SJSA1 (cell line): ENCODE measurements around the gene UQCRQ. TPM values are rescaled to one million over a fixed set of nuclear protein-coding genes. Genes with fewer than 3 reads are reported as not detected.

ENCODE experiments used
- DNase-seq, 2 experiments: peaks; one replicate each; pipeline ENCODE4 v3.0.0-alpha.2; 2015 to 2020; ENCODE audit warnings: low spot score in 2 of 2, low read depth in 1 of 2
- H3K27ac ChIP-seq: fragments of 250-450 bp; sonication (Bioruptor Pico); 2 replicates; pipeline ENCODE4 v1.5.1; 2020; ENCODE audit warnings: mild to moderate bottlenecking, moderate library complexity
- H3K27me3 ChIP-seq: fragments of 250-450 bp; sonication (Bioruptor Pico); replicated peaks from 2 replicates; pipeline ENCODE4 v1.5.1; 2020; ENCODE audit warnings: mild to moderate bottlenecking, moderate library complexity
- H3K36me3 ChIP-seq: fragments of 250-450 bp; sonication (Bioruptor Pico); 2 replicates; pipeline ENCODE4 v1.5.1; 2020; ENCODE audit warnings: mild to moderate bottlenecking
- H3K4me1 ChIP-seq: fragments of 250-450 bp; sonication (Bioruptor Pico); replicated peaks from 2 replicates; pipeline ENCODE4 v1.6.1; 2021; ENCODE audit warnings: mild to moderate bottlenecking
- H3K4me3 ChIP-seq: fragments of 250-450 bp; sonication (Bioruptor Pico); 2 replicates; pipeline ENCODE4 v1.5.1; 2020; ENCODE audit warnings: mild to moderate bottlenecking
- H3K9me3 ChIP-seq: fragments of 250-450 bp; sonication (Bioruptor Pico); replicated peaks from 2 replicates; pipeline ENCODE4 v1.5.1; 2020; ENCODE audit warnings: mild to moderate bottlenecking
- total RNA-seq: library from RNA; depleted of rRNA; stranded (reverse); fragments of >200 nt; shearing (Covaris generic); gene quantifications from 2 replicates; pipeline ENCODE4 v1.2.3, GENCODE V29; 2014

The UQCRQ gene
- total RNA-seq, 1 experiment from 2014 or later = 440 TPM

GRCh38 chr5:132889501-132889900 is 23.1 kb downstream of the UQCRQ start:
- no peaks in the 10 kb centered on the region for H3K4me1 ChIP-seq
- peaks cover 91% of the 10 kb centered on the region for H3K36me3 ChIP-seq
- no peak for DNase-seq
- H3K9me3 ChIP-seq = no peaks in the 10 kb centered on the region
- H3K27me3 ChIP-seq = no peaks in the 10 kb centered on the region
- H3K27ac ChIP-seq = no peak overlapping the region
- no peak overlapping the region for H3K4me3 ChIP-seq

- H3K9me3 ChIP-seq = no peaks in the 10 kb centered on the region
- no peaks in the 10 kb centered on the region for H3K27me3 ChIP-seq
- DNase-seq = no peak
- H3K4me1 ChIP-seq = no peaks in the 10 kb centered on the region
- no peak overlapping the region for H3K4me3 ChIP-seq
- H3K27ac ChIP-seq = no peak overlapping the region
- H3K36me3 ChIP-seq = peaks cover 95% of the 10 kb centered on the region
Observed at GRCh38 chr5:132890817-132891216, 24.4 kb downstream of the UQCRQ start.

GRCh38 chr5:132895719-132896305 is 29.4 kb downstream of the UQCRQ start:
- H3K4me1 ChIP-seq = no peaks in the 10 kb centered on the region
- H3K9me3 ChIP-seq = no peaks in the 10 kb centered on the region
- H3K4me3 ChIP-seq = no peak overlapping the region
- no peak for DNase-seq
- H3K36me3 ChIP-seq = peaks cover 98% of the 10 kb centered on the region
- H3K27me3 ChIP-seq = no peaks in the 10 kb centered on the region
- no peak overlapping the region for H3K27ac ChIP-seq

- no peak for DNase-seq
- Histone ChIP-seq H3K27me3 (no peaks in the 10 kb centered on the region), H3K36me3 (peaks cover 100% of the 10 kb centered on the region), H3K4me3 (no peak overlapping the region), H3K27ac (no peak overlapping the region), H3K4me1 (no peaks in the 10 kb centered on the region), H3K9me3 (no peaks in the 10 kb centered on the region)
Observed at GRCh38 chr5:132896685-132897084, 30.2 kb downstream of the UQCRQ start.

GRCh38 chr5:132898094-132898493 is 31.7 kb downstream of the UQCRQ start:
- Histone ChIP-seq H3K9me3 (no peaks in the 10 kb centered on the region), H3K36me3 (peaks cover 98% of the 10 kb centered on the region), H3K4me3 (no peak overlapping the region), H3K27ac (no peak overlapping the region), H3K4me1 (no peaks in the 10 kb centered on the region), H3K27me3 (no peaks in the 10 kb centered on the region)
- DNase-seq = no peak

- Histone ChIP-seq H3K27ac (no peak overlapping the region), H3K27me3 (no peaks in the 10 kb centered on the region), H3K36me3 (peaks cover 83% of the 10 kb centered on the region), H3K9me3 (no peaks in the 10 kb centered on the region), H3K4me3 (no peak overlapping the region), H3K4me1 (no peaks in the 10 kb centered on the region)
- DNase-seq = no peak
Observed at GRCh38 chr5:132901036-132901435, 34.6 kb downstream of the UQCRQ start.

- H3K36me3 ChIP-seq = peaks cover 79% of the 10 kb centered on the region
Observed at GRCh38 chr5:132901730-132902129, 35.3 kb downstream of the UQCRQ start.

GRCh38 chr5:132905938-132906337 is 39.5 kb downstream of the UQCRQ start:
- DNase-seq = no peak

More at GRCh38 chr5:132901730-132902129, 35.3 kb downstream of the UQCRQ start:
- Histone ChIP-seq H3K9me3 (no peaks in the 10 kb centered on the region), H3K27ac (no peak overlapping the region), H3K27me3 (no peaks in the 10 kb centered on the region), H3K4me3 (no peak overlapping the region), H3K4me1 (no peaks in the 10 kb centered on the region)
- no peak for DNase-seq

GRCh38 chr5:132907161-132907560 is 40.7 kb downstream of the UQCRQ start:
- H3K27ac ChIP-seq = no peak overlapping the region
- H3K36me3 ChIP-seq = peaks cover 66% of the 10 kb centered on the region
- no peaks in the 10 kb centered on the region for H3K27me3 ChIP-seq
- no peak overlapping the region for H3K4me3 ChIP-seq
- no peaks in the 10 kb centered on the region for H3K4me1 ChIP-seq
- no peaks in the 10 kb centered on the region for H3K9me3 ChIP-seq
- no peak for DNase-seq

More at GRCh38 chr5:132905938-132906337, 39.5 kb downstream of the UQCRQ start:
- Histone ChIP-seq H3K27ac (no peak overlapping the region), H3K4me1 (no peaks in the 10 kb centered on the region), H3K9me3 (no peaks in the 10 kb centered on the region), H3K27me3 (no peaks in the 10 kb centered on the region), H3K4me3 (no peak overlapping the region), H3K36me3 (peaks cover 68% of the 10 kb centered on the region)

GRCh38 chr5:132909702-132910101 is 43.3 kb downstream of the UQCRQ start:
- no peaks in the 10 kb centered on the region for H3K27me3 ChIP-seq
- H3K4me3 ChIP-seq = no peak overlapping the region
- H3K9me3 ChIP-seq = no peaks in the 10 kb centered on the region
- no peak for DNase-seq
- peaks cover 63% of the 10 kb centered on the region for H3K36me3 ChIP-seq
- H3K27ac ChIP-seq = no peak overlapping the region
- H3K4me1 ChIP-seq = no peaks in the 10 kb centered on the region

- Histone ChIP-seq H3K27ac (no peak overlapping the region), H3K36me3 (peaks cover 75% of the 10 kb centered on the region), H3K4me3 (no peak overlapping the region), H3K27me3 (no peaks in the 10 kb centered on the region), H3K9me3 (no peaks in the 10 kb centered on the region), H3K4me1 (no peaks in the 10 kb centered on the region; the same call in 1 of the 2 replicates)
- DNase-seq = no peak
Observed at GRCh38 chr5:132915681-132916080, 49.2 kb downstream of the UQCRQ start.

- H3K9me3 ChIP-seq = no peaks in the 10 kb centered on the region
- no peaks in the 10 kb centered on the region for H3K27me3 ChIP-seq
- H3K27ac ChIP-seq = no peak overlapping the region
- H3K36me3 ChIP-seq = peaks cover 74% of the 10 kb centered on the region
- no peaks in the 10 kb centered on the region; the same call in 1 of the 2 replicates for H3K4me1 ChIP-seq
- no peak overlapping the region for H3K4me3 ChIP-seq
- DNase-seq = no peak
Observed at GRCh38 chr5:132916086-132916485, 49.6 kb downstream of the UQCRQ start.
